NCI-H1092 (cell line): ENCODE measurements around the gene TMTC2.
A peak's percentile ranks its signal among the peaks of the same experiment; 100 is the strongest.

Source experiments
- DNase-seq: peaks from one replicate; lab custom pipeline; 2025; lab: John Stamatoyannopoulos, UW

TMTC2 gene

DNA sequence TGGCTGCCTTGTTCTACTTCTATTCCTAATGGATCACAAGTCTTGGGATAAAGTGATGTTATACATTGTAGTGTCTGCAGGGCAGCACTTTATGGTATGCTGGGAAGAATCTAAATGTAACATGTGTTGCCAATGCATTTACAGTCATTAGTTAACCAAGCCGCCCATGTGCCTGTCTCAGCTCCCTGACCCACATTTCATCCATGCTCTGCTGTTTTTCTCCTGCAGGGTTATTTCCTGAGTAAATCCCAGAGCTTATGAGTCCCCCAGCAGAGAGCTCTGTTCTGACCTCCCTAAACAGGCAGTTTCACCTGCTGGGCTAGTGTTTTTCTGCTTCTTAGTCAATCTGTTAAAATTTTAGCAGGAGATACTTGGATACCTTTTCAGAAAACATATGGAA lies 4.4 kb upstream of the TMTC2 start:
- no peak for DNase-seq

DNA sequence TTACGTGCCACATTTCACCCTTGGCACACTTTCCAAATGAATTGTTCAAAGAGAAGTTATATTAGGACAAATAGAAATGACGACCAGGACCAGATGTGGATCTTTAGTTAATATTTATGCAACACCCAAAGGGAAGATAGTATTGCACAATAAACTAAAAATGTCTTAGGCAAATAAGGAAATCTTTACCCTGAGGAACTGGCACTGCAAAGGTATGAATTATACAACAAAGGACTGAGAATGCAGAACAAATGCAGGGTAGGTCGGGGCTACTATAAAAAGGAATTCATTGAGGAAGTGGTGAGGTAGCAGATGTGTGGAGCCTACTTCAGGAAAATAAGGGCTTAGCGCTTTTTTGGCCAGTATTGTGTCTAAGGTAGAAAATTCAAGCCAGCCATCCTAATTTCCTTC lies 3.9 kb upstream of the TMTC2 start:
- no peak for DNase-seq

DNA sequence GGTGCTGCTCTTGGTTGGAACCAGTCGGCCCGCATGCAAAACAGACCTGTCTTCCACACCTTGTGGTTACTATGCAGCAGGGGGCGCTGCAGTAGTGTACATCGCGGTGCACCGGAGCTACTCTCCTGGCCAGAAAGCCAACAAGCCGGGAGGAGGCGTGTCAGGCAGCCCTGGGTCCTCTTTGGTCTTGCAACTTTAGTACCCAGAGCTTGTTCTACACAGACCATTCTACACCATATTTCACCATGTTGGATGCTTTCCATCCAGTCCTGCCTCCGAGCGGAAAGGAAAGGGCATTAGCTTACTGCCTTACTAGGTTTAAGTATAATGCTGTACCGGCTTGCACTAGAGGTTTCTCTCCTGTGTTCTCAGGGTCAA lies 927 bp upstream of the TMTC2 start:
- peak; percentile 81 for DNase-seq

DNA sequence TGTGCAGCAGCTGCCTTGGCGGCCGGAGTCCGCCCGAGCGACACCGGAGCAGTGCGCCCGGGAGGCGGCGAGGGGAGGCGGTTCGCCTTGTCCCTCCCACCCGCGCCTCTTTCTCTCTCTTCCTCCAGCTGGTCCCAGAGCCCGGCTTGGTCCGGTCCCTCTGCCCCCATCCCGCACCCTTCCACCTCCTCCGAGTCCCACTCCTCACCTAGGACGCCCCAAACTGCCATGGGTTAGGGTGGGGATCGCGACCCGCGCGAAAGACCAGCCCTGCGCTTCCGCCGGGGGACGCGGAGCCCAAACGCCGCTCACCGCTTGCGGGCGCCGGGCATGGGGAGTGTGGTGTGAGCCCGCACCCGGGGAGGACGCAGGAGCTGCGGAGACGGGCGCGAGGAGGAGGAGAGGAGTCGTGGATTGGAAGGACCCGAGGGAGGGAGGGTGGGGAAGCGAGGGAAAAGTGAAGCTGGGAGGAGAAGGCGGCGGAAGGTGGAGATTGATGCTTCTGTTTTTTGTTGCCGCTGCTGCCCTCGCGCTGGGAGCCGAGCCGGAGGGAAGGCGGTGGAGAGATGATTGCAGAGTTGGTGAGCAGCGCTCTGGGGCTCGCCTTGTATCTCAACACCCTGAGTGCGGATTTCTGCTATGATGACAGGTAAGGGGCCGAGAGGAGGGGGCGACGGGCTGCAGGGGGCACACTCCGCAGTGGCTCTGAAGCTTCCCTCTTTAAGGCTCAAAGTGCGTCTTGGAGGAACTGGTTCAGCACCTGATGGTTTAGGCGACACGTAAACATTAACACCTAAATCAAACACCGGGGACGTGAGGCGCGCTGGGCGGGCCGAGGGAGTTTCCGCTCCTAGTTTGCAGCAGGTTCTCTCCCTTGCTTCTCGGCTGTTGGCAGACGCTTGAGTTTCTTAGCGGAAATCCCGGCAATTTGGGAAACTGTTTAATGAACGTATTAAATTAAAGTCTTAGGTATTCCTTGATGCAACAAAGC lies 610 bp downstream of the TMTC2 start:
- peak; percentile 14 for DNase-seq

GRCh38 chr12:82688035-82688501 lies 1.4 kb downstream of the TMTC2 start:
- no peak for DNase-seq

GRCh38 chr12:82688596-82688995 lies 1.9 kb downstream of the TMTC2 start:
- DNase-seq: no peak

DNA sequence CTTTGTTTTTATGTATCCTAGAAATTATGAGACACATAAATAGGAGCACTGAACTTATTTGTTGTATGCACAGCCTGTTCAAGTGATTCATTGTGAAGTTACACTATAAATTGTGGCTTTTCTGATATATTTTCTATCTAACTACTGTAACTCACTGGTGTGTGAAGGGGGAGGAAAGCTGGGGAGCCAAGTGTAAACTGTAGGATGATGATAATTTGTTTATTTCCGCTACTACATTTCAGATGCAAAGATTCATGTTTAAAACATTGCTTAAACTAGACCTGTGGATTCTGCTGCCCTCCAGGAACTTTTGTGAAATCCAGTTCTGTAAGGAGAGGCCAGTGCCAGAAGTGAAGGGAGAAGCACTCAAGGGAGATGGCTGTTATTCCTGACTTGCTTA lies 3.3 kb downstream of the TMTC2 start:
- no peak for DNase-seq

DNA sequence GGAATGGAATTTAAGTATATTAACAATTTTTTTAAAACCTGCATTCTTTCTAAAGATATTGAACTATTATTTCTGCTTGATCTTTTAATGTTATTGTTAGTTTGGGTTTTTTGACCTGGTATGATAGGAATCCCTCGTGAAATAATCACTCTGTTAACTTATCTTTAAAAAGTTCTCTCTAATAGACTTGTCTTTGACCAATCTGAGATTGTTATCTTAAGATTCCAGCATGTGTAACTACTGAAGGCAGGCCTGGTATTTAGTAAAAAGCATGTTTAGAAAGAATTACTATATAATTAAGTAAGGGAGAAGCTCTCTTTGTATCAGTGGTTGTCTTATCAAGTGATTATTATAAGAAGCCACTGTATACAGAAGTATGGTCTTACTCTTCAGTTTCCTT lies 4.8 kb downstream of the TMTC2 start:
- no peak for DNase-seq

GRCh38 chr12:82694276-82694675 lies 7.6 kb downstream of the TMTC2 start:
- DNase-seq: no peak

DNA sequence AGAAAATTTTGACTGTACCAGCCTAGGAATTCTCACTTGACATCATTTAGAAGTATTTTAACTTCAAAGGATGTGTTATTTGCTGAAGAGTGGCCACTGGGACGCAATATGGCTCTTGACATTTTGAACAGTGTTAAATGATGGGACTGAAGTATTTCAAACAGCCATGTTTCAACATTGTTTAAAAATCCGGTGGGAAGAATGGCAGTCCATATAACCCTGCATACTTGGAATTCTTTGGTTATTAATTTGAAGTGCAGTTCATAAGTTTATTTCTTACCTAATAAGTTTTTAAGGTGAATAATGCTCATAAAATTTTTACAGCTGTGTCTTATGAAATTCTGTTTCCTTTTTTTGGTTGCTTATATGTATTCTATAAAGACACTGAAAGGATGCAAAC lies 8.3 kb downstream of the TMTC2 start:
- no peak for DNase-seq

- DNase-seq: no peak
These were observed 8.8 kb downstream of the TMTC2 start for GRCh38 chr12:82695531-82695930.

- no peak for DNase-seq
These were observed 9.8 kb downstream of the TMTC2 start for GRCh38 chr12:82696543-82696942.

GRCh38 chr12:82698708-82699564 lies 12.2 kb downstream of the TMTC2 start:
- no peak for DNase-seq

- DNase-seq: no peak
These were observed 19.1 kb downstream of the TMTC2 start for GRCh38 chr12:82705774-82706173.

GRCh38 chr12:82708061-82708879 lies 21.6 kb downstream of the TMTC2 start:
- DNase-seq: no peak

- no peak for DNase-seq
These were observed 23.2 kb downstream of the TMTC2 start for GRCh38 chr12:82709794-82710355.

- DNase-seq: no peak
These were observed 24.0 kb downstream of the TMTC2 start for GRCh38 chr12:82710741-82711140.

- no peak for DNase-seq
These were observed 27.7 kb downstream of the TMTC2 start for GRCh38 chr12:82714427-82714826.

- no peak for DNase-seq
These were observed 35.0 kb downstream of the TMTC2 start for GRCh38 chr12:82721726-82722125.

GRCh38 chr12:82723093-82723492 lies 36.4 kb downstream of the TMTC2 start:
- DNase-seq: no peak

GRCh38 chr12:82723891-82724290 lies 37.2 kb downstream of the TMTC2 start:
- DNase-seq: no peak

GRCh38 chr12:82725741-82726140 lies 39.0 kb downstream of the TMTC2 start:
- DNase-seq: no peak
